ENCODE measurements around the gene APOL1.
"Not testable (repeated sequence)": the region's sequence is repeated elsewhere in the genome, so short reads cannot be mapped to it uniquely, and the experiment has no call there.

The APOL1 gene

GRCh38 chr22:36238373-36239149 lies 14.4 kb upstream of the APOL1 start:
- no peaks in the 10 kb centered on the region for H3K36me3 ChIP-seq (ENCODE audit: control insufficient read depth, insufficient read depth, low read length)
- H3K27me3 ChIP-seq (ENCODE audit: control insufficient read depth, insufficient read depth, low read length): no peaks in the 10 kb centered on the region
- H3K27ac ChIP-seq (ENCODE audit: low read depth, low read length): peak overlapping the region; percentile 95
- peak overlapping the region; percentile 63 for H3K9ac ChIP-seq (ENCODE audit: low read length)
- H3K4me3 ChIP-seq (ENCODE audit: low read length): peak overlapping the region; percentile 80
- peaks cover 31% of the 10 kb centered on the region for H3K4me1 ChIP-seq (ENCODE audit: control insufficient read depth, insufficient read depth, low read length)

- peaks cover 35% of the 10 kb centered on the region for H3K4me1 ChIP-seq (ENCODE audit: control insufficient read depth, insufficient read depth, low read length)
These were observed 13.9 kb upstream of the APOL1 start for GRCh38 chr22:36239150-36239400.

GRCh38 chr22:36239401-36240171 lies 13.3 kb upstream of the APOL1 start, which contains the start of gene APOL2:
Gene APOL2, minus strand, starts transcription at chr22:36239527. Its CDS starts 6,365 bp downstream, at chr22:36233162.
- Histone ChIP-seq H3K36me3 (ENCODE audit: control insufficient read depth, insufficient read depth, low read length) (no peaks in the 10 kb centered on the region), H3K27me3 (ENCODE audit: control insufficient read depth, insufficient read depth, low read length) (no peaks in the 10 kb centered on the region), H3K27ac (ENCODE audit: low read depth, low read length) (peak within 1 kb of the TSS; percentile 95), H3K4me1 (ENCODE audit: control insufficient read depth, insufficient read depth, low read length) (peaks cover 39% of the 10 kb centered on the region), H3K9ac (ENCODE audit: low read length) (peak within 1 kb of the TSS; percentile 80), H3K4me3 (ENCODE audit: low read length) (peak within 1 kb of the TSS; percentile 80)

More at GRCh38 chr22:36239150-36239400, 13.9 kb upstream of the APOL1 start:
- peak overlapping the region; percentile 80 for H3K4me3 ChIP-seq (ENCODE audit: low read length)
- peak overlapping the region; percentile 95 for H3K27ac ChIP-seq (ENCODE audit: low read depth, low read length)
- no peaks in the 10 kb centered on the region for H3K27me3 ChIP-seq (ENCODE audit: control insufficient read depth, insufficient read depth, low read length)
- peak overlapping the region; percentile 80 for H3K9ac ChIP-seq (ENCODE audit: low read length)
- H3K36me3 ChIP-seq (ENCODE audit: control insufficient read depth, insufficient read depth, low read length): no peaks in the 10 kb centered on the region

GRCh38 chr22:36243986-36244385 lies 8.9 kb upstream of the APOL1 start:
- peak overlapping the region; percentile 70 for H3K27ac ChIP-seq (ENCODE audit: low read depth, low read length)
- H3K36me3 ChIP-seq (ENCODE audit: control insufficient read depth, insufficient read depth, low read length): no peaks in the 10 kb centered on the region
- no peaks in the 10 kb centered on the region for H3K27me3 ChIP-seq (ENCODE audit: control insufficient read depth, insufficient read depth, low read length)
- peaks cover 15% of the 10 kb centered on the region for H3K4me1 ChIP-seq (ENCODE audit: control insufficient read depth, insufficient read depth, low read length)
- H3K9ac ChIP-seq (ENCODE audit: low read length): no peak overlapping the region
- H3K4me3 ChIP-seq (ENCODE audit: low read length): no peak overlapping the region

- H3K9ac ChIP-seq (ENCODE audit: low read length): no peak overlapping the region
- H3K4me3 ChIP-seq (ENCODE audit: low read length): no peak overlapping the region
- H3K27me3 ChIP-seq (ENCODE audit: control insufficient read depth, insufficient read depth, low read length): no peaks in the 10 kb centered on the region
- no peaks in the 10 kb centered on the region for H3K36me3 ChIP-seq (ENCODE audit: control insufficient read depth, insufficient read depth, low read length)
- peaks cover 12% of the 10 kb centered on the region for H3K4me1 ChIP-seq (ENCODE audit: control insufficient read depth, insufficient read depth, low read length)
- H3K27ac ChIP-seq (ENCODE audit: low read depth, low read length): peak overlapping the region; percentile 70
These were observed 8.2 kb upstream of the APOL1 start for GRCh38 chr22:36244522-36245391.

GRCh38 chr22:36245805-36246356 lies 7.1 kb upstream of the APOL1 start:
- H3K27ac ChIP-seq (ENCODE audit: low read depth, low read length): no peak overlapping the region
- no peaks in the 10 kb centered on the region for H3K27me3 ChIP-seq (ENCODE audit: control insufficient read depth, insufficient read depth, low read length)
- no peak overlapping the region for H3K9ac ChIP-seq (ENCODE audit: low read length)
- no peaks in the 10 kb centered on the region for H3K36me3 ChIP-seq (ENCODE audit: control insufficient read depth, insufficient read depth, low read length)
- H3K4me1 ChIP-seq (ENCODE audit: control insufficient read depth, insufficient read depth, low read length): peaks cover 9% of the 10 kb centered on the region
- H3K4me3 ChIP-seq (ENCODE audit: low read length): no peak overlapping the region

GRCh38 chr22:36246718-36247117 lies 6.2 kb upstream of the APOL1 start:
- Histone ChIP-seq H3K27ac (ENCODE audit: low read depth, low read length) (no peak overlapping the region), H3K9ac (ENCODE audit: low read length) (no peak overlapping the region), H3K4me1 (ENCODE audit: control insufficient read depth, insufficient read depth, low read length) (peaks cover 9% of the 10 kb centered on the region), H3K36me3 (ENCODE audit: control insufficient read depth, insufficient read depth, low read length) (no peaks in the 10 kb centered on the region), H3K4me3 (ENCODE audit: low read length) (no peak overlapping the region), H3K27me3 (ENCODE audit: control insufficient read depth, insufficient read depth, low read length) (no peaks in the 10 kb centered on the region)

GRCh38 chr22:36247955-36248354 lies 5.0 kb upstream of the APOL1 start:
- no peaks in the 10 kb centered on the region for H3K36me3 ChIP-seq (ENCODE audit: control insufficient read depth, insufficient read depth, low read length)
- H3K27me3 ChIP-seq (ENCODE audit: control insufficient read depth, insufficient read depth, low read length): no peaks in the 10 kb centered on the region
- H3K27ac ChIP-seq (ENCODE audit: low read depth, low read length): no peak overlapping the region
- H3K4me3 ChIP-seq (ENCODE audit: low read length): no peak overlapping the region
- no peak overlapping the region for H3K9ac ChIP-seq (ENCODE audit: low read length)
- peaks cover 9% of the 10 kb centered on the region for H3K4me1 ChIP-seq (ENCODE audit: control insufficient read depth, insufficient read depth, low read length)

GRCh38 chr22:36249160-36249559 lies 3.8 kb upstream of the APOL1 start:
- no peak overlapping the region for H3K4me3 ChIP-seq (ENCODE audit: low read length)
- H3K36me3 ChIP-seq (ENCODE audit: control insufficient read depth, insufficient read depth, low read length): no peaks in the 10 kb centered on the region
- H3K27me3 ChIP-seq (ENCODE audit: control insufficient read depth, insufficient read depth, low read length): no peaks in the 10 kb centered on the region

GRCh38 chr22:36250292-36250960 lies 2.5 kb upstream of the APOL1 start:
- H3K4me3 ChIP-seq (ENCODE audit: low read length); H3K36me3 ChIP-seq (ENCODE audit: control insufficient read depth, insufficient read depth, low read length); H3K9ac ChIP-seq (ENCODE audit: low read length); H3K27ac ChIP-seq (ENCODE audit: low read depth, low read length); H3K27me3 ChIP-seq (ENCODE audit: control insufficient read depth, insufficient read depth, low read length): not testable (repeated sequence)
- H3K4me1 ChIP-seq (ENCODE audit: control insufficient read depth, insufficient read depth, low read length): peaks cover 19% of the 10 kb centered on the region

More at GRCh38 chr22:36249160-36249559, 3.8 kb upstream of the APOL1 start:
- Histone ChIP-seq H3K9ac (ENCODE audit: low read length) (no peak overlapping the region), H3K4me1 (ENCODE audit: control insufficient read depth, insufficient read depth, low read length) (peaks cover 12% of the 10 kb centered on the region), H3K27ac (ENCODE audit: low read depth, low read length) (no peak overlapping the region)

- not testable (repeated sequence) for H3K27ac ChIP-seq (ENCODE audit: low read depth, low read length); H3K9ac ChIP-seq (ENCODE audit: low read length); H3K27me3 ChIP-seq (ENCODE audit: control insufficient read depth, insufficient read depth, low read length); H3K36me3 ChIP-seq (ENCODE audit: control insufficient read depth, insufficient read depth, low read length); H3K4me3 ChIP-seq (ENCODE audit: low read length)
- peaks cover 19% of the 10 kb centered on the region for H3K4me1 ChIP-seq (ENCODE audit: control insufficient read depth, insufficient read depth, low read length)
These were observed 839 bp upstream of the APOL1 start for GRCh38 chr22:36251979-36252608.
